Adipocyte (in vitro differentiated cells): ENCODE results near the gene STBD1.
A peak's percentile ranks its signal among the peaks of the same experiment; 100 is the strongest.

Experiments used
- DNase-seq: peaks from one replicate; pipeline ENCODE4 v3.0.0-alpha.2; 2015; ENCODE audit warnings: low read depth
- H3K27me3 ChIP-seq: replicated peaks from 2 replicates; pipeline ENCODE4 v1.7.0; 2013; ENCODE audit warnings: mild to moderate bottlenecking, low read length, moderate library complexity; ENCODE audit not compliant: control insufficient read depth, insufficient read depth
- H3K36me3 ChIP-seq: 2 replicates; pipeline ENCODE4 v1.7.0; 2013; ENCODE audit warnings: low read length, mild to moderate bottlenecking, moderate library complexity; ENCODE audit not compliant: control insufficient read depth, insufficient read depth, severe bottlenecking
- H3K4me1 ChIP-seq: 2 replicates; pipeline ENCODE4 v1.7.0; 2013; ENCODE audit warnings: mild to moderate bottlenecking, low read length, moderate library complexity; ENCODE audit not compliant: control insufficient read depth, insufficient read depth
- H3K4me3 ChIP-seq: 2 replicates; pipeline ENCODE4 v1.7.0; 2013; ENCODE audit warnings: mild to moderate bottlenecking, low read length, moderate library complexity
- H3K9ac ChIP-seq: 2 replicates; pipeline ENCODE4 v1.7.0; 2013; ENCODE audit warnings: mild to moderate bottlenecking, low read length, moderate library complexity
- H3K9me3 ChIP-seq: 2 replicates; pipeline ENCODE4 v1.7.0; 2013; ENCODE audit warnings: mild to moderate bottlenecking, low read length, moderate library complexity; ENCODE audit not compliant: control insufficient read depth

The STBD1 gene

DNA sequence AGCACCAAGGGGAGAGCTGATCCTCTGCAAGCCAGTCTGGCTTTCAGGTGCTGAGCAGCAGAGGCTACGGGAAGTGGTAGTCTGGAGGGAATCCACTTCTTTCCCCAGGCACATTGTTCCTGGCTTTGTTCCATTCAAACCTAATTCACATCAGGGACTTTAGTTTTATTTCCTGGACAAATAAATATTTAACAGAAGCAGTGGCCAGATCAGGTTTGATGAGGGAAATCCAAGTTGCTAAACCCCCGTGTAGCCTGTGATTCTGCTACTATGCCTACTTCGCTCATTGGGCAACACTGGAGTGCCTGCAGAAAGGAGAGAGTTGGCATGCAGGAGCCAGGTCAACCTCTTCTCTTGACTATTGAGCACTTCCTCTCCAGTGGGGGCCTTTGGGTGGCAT, 13.8 kb upstream of the STBD1 start:
- Histone ChIP-seq H3K4me1 (peaks cover 32% of the 10 kb centered on the region), H3K36me3 (peaks cover 5% of the 10 kb centered on the region), H3K27me3 (no peaks in the 10 kb centered on the region), H3K9me3 (peaks cover 7% of the 10 kb centered on the region), H3K9ac (no peak overlapping the region), H3K4me3 (no peak overlapping the region)
- no peak for DNase-seq

DNA sequence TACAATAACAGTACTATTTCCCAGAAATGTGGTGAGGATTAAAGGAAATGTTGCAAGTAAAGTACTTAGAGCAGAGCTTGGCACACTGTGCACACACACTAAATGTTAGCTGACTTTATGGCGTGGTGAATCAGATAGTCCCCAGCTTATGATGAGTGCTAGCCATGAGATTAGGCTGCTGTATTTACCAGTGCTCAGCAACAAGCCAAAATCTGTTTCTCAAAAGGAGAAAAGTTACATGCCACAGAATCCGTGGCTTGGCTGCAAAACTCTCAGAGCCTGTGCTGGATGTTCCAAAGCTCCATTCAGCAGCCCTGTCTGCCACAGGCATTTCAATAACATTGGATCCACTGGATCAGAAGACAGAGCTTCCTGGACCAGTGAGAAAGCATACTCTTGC, 12.8 kb upstream of the STBD1 start:
- peak overlapping the region; percentile 40 for H3K9ac ChIP-seq
- H3K27me3 ChIP-seq, result no peaks in the 10 kb centered on the region

GRCh38 chr4:76296286-76296820, 10.2 kb upstream of the STBD1 start:
- DNase-seq, result no peak
- Histone ChIP-seq H3K9ac (no peak overlapping the region), H3K4me3 (no peak overlapping the region), H3K27me3 (no peaks in the 10 kb centered on the region), H3K36me3 (no peaks in the 10 kb centered on the region), H3K4me1 (peaks cover 39% of the 10 kb centered on the region), H3K9me3 (peaks cover 10% of the 10 kb centered on the region)

More for the DNA sequence above, 12.8 kb upstream of the STBD1 start:
- Histone ChIP-seq H3K9me3 (peaks cover 10% of the 10 kb centered on the region), H3K4me3 (no peak overlapping the region), H3K4me1 (peaks cover 32% of the 10 kb centered on the region), H3K36me3 (peaks cover 5% of the 10 kb centered on the region)
- DNase-seq, result no peak

- H3K9ac ChIP-seq, result no peak overlapping the region
- DNase-seq, result no peak
- H3K4me1 ChIP-seq, result peaks cover 47% of the 10 kb centered on the region
- H3K36me3 ChIP-seq, result no peaks in the 10 kb centered on the region
- no peak overlapping the region for H3K4me3 ChIP-seq
- H3K9me3 ChIP-seq, result peaks cover 10% of the 10 kb centered on the region
- H3K27me3 ChIP-seq, result no peaks in the 10 kb centered on the region
Observed at GRCh38 chr4:76298227-76298626, 8.3 kb upstream of the STBD1 start.

DNA sequence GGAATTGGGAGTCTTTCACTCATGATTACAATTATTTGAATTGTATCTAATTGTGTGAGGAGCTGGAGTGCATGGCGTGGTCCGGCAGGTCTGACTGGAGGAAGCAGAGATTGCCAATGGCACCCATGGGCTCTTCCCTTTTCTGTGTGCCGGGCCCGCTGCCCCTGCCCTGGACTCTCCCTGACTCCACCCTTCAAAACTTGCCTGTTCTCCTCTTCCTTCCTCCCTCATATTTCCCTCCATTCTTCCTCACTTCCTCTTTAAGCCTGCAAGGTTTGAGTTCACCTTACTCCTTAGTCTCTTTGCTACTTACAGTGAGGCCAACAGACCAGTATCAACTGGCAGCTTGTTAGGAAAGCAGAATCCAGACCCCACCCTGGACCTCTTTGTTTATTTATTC, 6.5 kb upstream of the STBD1 start:
- Histone ChIP-seq H3K9ac (no peak overlapping the region), H3K36me3 (no peaks in the 10 kb centered on the region), H3K9me3 (peaks cover 10% of the 10 kb centered on the region), H3K4me1 (peaks cover 36% of the 10 kb centered on the region), H3K27me3 (no peaks in the 10 kb centered on the region), H3K4me3 (no peak overlapping the region)
- DNase-seq, result no peak

DNA sequence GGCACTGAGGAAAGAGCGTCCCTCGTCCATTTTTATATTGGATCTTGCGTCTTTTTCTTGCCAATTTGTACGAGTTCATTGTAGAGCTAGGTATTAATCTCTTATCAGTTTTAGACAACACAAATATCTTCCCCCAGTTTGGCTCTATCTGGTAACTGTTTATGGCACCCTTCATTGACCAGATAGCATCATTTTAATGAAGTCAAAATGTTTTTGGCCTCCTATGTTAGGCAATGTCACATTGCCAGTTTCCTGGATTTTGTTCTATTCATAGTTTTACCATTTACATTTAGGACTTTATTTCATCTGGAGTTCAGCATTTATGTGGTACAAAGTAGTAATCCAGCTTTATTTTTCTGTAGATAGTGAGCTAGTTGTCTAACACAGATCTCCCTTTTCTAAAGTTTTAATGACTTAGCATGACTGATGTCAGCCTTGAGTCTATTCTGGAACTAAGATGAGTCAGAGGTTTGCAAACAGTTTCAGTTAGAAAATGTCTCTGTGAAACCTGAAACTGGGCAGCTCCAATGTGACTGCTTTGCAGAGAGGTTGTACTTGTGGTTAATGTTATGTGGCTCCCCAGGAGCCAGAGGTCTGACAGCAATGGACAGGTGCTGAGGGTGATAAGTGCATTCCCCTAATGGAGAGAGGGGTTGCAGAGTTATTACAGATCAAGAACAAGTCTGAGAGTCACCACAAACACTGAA, 5.3 kb upstream of the STBD1 start:
- peaks cover 10% of the 10 kb centered on the region for H3K9me3 ChIP-seq
- peak; percentile 86 for DNase-seq
- H3K4me1 ChIP-seq, result peaks cover 40% of the 10 kb centered on the region
- H3K4me3 ChIP-seq, result no peak overlapping the region
- peak overlapping the region; percentile 18 for H3K9ac ChIP-seq
- H3K27me3 ChIP-seq, result no peaks in the 10 kb centered on the region
- H3K36me3 ChIP-seq, result no peaks in the 10 kb centered on the region

DNA sequence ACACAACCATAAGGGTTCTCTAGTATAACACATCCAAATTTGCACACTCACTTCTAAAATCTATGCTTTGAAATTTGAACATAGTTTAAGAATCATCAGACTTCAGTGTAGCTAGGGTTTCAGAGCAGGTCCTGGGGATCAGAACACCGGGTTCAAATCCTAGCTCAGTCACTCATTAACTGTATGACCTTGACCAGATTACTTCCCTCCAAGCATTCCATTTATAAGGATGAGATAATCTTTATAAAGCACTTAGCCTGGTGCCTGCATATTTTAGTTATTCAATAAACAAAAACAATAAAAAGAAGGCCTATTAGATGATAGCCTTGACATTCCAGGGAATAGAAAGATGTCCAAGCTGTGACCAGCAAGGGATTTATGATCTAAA, 4.8 kb upstream of the STBD1 start:
- Histone ChIP-seq H3K4me1 (peaks cover 37% of the 10 kb centered on the region), H3K36me3 (no peaks in the 10 kb centered on the region), H3K9me3 (peaks cover 6% of the 10 kb centered on the region), H3K27me3 (no peaks in the 10 kb centered on the region), H3K4me3 (no peak overlapping the region), H3K9ac (no peak overlapping the region)
- DNase-seq, result no peak

DNA sequence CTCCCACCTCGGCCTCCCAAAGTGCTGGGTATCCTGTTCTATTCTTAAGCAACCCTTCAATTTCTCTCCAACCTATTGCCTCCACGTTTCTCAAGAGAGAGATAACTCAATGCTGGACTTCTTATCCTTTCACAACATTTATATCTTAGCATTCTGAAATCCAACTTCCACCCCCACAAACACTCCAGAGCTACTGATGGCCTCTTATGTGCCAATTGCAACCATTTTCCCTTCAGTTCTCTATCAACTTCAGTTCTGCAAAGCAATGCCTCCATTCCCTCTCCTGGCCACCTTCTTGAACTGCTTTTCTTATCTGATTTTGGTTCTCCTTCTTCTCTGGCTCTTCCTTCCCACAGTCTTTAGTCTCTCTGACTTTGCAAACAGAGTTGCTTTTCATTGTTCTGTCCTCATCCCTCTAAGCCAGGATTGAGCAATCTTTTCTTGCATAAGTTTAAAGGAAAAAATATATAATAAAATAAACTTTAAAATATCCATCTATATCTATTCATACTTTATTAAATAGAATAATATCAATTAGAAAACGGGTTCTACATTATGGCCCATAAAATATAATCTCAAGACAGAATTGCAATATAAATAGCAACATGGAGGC, 3.6 kb upstream of the STBD1 start:
- DNase-seq, result peak; percentile 67
- H3K4me1 ChIP-seq, result peaks cover 38% of the 10 kb centered on the region
- H3K36me3 ChIP-seq, result no peaks in the 10 kb centered on the region
- no peak overlapping the region for H3K9ac ChIP-seq
- no peaks in the 10 kb centered on the region for H3K27me3 ChIP-seq
- peak overlapping the region; percentile 46 for H3K4me3 ChIP-seq
- H3K9me3 ChIP-seq, result peaks cover 3% of the 10 kb centered on the region

DNA sequence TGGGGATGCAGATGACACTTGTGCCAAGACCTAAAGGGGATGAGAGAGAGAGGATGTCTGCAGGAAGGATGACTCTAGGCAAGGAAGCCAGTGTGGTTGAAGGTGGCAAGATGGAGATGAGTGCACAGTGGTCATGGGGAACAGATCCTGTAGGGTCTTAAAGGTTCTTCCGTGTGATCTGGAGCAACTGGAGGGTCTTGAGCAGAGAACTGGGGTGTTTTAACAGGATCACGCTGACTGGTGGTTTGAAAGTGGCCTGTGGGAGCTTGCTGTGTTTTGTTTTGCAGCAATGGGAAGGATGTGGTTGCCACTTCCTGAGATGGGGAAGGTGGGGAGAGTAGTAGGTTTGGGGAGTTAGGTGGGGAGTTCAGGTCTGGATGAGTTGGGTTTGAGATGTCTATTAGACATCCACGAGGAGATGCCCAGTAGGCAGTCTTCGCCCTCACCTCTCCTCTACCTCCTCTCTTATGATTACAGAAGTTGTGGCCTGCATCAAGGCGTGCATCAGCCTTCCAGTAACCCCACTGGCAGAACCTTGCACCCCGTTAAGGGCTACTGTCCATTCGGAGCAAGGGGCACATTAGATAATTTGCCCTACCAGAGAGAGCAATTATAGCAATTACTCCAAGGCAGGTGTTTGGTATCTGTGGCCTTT, 1.4 kb upstream of the STBD1 start:
- H3K9ac ChIP-seq, result peak overlapping the region; percentile 97
- H3K4me3 ChIP-seq, result peak overlapping the region; percentile 97
- no peaks in the 10 kb centered on the region for H3K9me3 ChIP-seq
- H3K4me1 ChIP-seq, result peaks cover 52% of the 10 kb centered on the region
- no peaks in the 10 kb centered on the region for H3K27me3 ChIP-seq
- peaks cover 10% of the 10 kb centered on the region for H3K36me3 ChIP-seq
- no peak for DNase-seq

GRCh38 chr4:76306882-76307659, 538 bp downstream of the STBD1 start:
- H3K4me1 ChIP-seq, result peaks cover 45% of the 10 kb centered on the region
- no peaks in the 10 kb centered on the region for H3K27me3 ChIP-seq
- H3K4me3 ChIP-seq, result peak overlapping the region; percentile 97
- DNase-seq, result peak; percentile 85
- peaks cover 22% of the 10 kb centered on the region for H3K36me3 ChIP-seq
- peak overlapping the region; percentile 97 for H3K9ac ChIP-seq
- no peaks in the 10 kb centered on the region for H3K9me3 ChIP-seq

GRCh38 chr4:76307660-76308014, 1.1 kb downstream of the STBD1 start:
- Histone ChIP-seq H3K27me3 (no peaks in the 10 kb centered on the region), H3K4me3 (peak overlapping the region; percentile 97)
- no peak for DNase-seq

More at GRCh38 chr4:76307660-76308014, 1.1 kb downstream of the STBD1 start:
- H3K4me1 ChIP-seq, result peaks cover 44% of the 10 kb centered on the region
- H3K36me3 ChIP-seq, result peaks cover 22% of the 10 kb centered on the region
- peak overlapping the region; percentile 97 for H3K9ac ChIP-seq
- H3K9me3 ChIP-seq, result no peaks in the 10 kb centered on the region
